GM19193 (cell line): ENCODE results near the gene CTDNEP1.

Experiments
- POLR2A ChIP-seq: IDR thresholded peaks from 4 replicates; pipeline ENCODE4 v1.6.1; 2011; ENCODE audit not compliant: insufficient read depth, insufficient read length; ENCODE audit errors: extremely low read depth

The CTDNEP1 gene

GRCh38 chr17:7204828-7205461 is 46.6 kb downstream of the CTDNEP1 start:
- TF ChIP-seq POLR2A: peak; percentile 30

- no peak for TF ChIP-seq POLR2A
Observed at GRCh38 chr17:7204336-7204735, 47.2 kb downstream of the CTDNEP1 start.

GRCh38 chr17:7203391-7203790 is 48.1 kb downstream of the CTDNEP1 start:
- TF ChIP-seq POLR2A: no peak

- no peak for TF ChIP-seq POLR2A
Observed at GRCh38 chr17:7196651-7197401, 54.7 kb downstream of the CTDNEP1 start.

DNA sequence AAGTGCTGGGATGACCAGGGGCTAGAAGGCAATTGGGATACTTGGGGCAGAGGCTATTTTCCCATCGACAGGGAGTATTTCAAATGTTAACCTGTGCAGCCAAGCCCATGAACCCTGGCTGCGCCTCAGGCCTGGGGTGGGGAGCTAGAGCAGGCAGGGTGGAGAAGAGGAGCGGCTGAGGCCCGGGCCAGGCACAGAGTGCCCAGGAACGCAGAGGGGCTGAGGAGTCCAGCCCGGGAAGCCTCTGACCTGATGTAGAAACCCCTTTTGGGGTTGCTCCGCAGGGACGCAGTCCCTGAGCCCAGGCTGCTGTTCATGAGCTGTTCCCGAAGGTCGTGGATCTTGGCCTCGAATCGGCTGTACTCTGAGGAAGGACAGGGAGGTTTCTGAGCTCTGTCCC is 55.6 kb downstream of the CTDNEP1 start:
- TF ChIP-seq POLR2A: no peak
